NCI-H2107 (cell line): Measurements from ENCODE around the gene CD79B.

ENCODE experiments used
- DNase-seq: peaks from one replicate; lab custom pipeline; 2025; lab: John Stamatoyannopoulos, UW

The CD79B gene

DNA sequence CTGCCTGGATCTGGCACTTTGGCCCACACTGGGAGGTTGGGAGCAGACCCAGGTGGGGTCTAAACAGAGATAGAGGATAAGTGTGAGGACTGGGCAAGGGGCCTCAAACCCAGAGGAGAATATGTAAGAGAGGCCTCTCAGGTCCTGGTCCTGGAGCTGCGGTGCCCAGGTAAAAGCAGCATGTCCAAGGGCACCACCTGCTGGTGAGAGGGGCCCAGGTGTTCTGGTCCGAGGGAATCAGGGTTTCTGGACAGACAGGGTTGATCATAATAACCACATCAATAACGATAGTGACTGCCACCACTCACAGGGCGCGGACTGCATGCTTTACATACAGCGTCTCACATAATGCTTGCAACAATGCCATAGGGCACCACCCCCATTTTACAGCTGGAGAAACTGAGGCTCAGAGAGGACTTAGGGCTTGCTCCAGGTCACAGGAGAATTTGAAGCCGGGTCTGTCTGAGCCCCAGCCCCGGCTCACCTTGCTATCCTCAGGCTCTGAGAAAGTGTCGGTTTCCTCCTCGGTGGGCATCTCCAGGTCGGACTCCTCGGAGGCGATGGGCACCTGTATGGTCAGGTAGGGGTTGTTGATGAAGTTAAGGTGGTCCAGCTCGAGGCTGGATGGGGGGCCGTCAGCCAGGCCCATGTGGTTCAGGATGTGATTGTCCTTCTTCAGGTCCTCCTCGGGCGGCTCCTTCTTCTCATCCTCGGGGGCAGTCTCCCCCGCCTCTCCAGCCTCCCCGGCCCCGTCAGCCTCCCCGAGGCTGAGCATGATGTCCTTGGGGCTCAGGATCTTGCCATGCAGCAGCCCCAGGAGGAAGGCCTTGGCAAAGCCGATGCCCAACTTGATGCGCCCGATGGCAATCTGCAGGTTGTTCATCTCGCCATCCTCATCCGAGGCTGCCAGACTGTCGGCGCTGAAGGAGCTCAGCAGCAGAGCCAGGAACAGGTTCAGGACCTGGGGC lies 19.1 kb upstream of the CD79B start:
- DNase-seq, result no peak

DNA sequence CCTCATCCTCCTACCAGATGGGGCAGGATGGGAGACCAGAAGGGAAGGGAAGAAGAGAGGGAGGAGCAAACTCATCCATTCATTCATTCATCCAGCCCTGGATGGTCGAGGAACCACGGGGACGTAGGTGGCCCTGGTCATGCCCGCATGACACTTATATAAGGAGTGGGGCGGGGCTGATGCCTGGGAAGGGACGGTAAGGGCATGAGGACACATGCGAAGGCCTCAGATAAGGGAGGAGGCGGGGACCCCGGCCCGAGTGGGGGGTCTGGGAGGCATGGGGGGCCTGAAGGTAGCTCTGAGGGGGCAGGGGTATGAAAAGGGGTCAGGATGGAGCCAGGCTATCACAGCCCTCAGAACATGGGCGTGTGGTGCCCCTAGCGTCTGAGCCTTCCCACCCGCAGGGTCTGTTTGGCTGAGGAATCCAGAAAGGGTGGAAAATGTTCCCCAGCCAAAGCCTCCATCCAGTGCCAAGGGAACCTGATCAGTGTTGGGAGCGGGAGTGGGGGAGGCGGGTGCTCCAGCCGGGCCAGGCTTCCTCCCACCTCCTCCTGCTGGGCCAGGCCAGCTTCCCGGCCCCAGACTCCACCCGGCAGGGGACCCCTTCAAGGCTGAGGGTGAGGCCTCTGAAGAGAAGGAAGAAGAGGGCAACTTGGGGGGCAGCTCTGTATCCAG lies 17.6 kb upstream of the CD79B start:
- DNase-seq, result no peak

DNA sequence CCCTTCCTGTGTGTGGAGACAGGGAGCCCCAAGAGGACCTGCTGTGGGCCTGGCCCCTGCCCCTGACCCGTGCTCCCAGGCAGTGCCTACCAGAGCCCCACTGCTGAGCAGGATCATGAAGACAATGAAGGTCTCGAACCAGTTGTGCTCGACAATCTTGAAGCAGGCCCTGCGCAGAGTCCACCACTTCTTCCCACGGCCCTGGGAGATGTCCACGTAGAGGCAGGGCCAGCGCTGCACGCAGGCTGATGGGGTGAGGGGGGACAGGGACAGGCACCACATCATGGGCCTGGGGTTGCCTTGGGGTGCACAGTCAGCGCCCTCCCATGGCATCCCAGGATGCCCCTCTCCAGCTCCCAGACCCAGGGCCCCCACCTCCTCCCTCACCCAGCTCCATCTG lies 16.4 kb upstream of the CD79B start:
- DNase-seq, result no peak

- no peak for DNase-seq
These were observed 15.7 kb upstream of the CD79B start for GRCh38 chr17:63947711-63948330.

GRCh38 chr17:63946440-63947363 lies 14.6 kb upstream of the CD79B start:
- DNase-seq, result no peak

- no peak for DNase-seq
These were observed 13.8 kb upstream of the CD79B start for GRCh38 chr17:63945784-63946439.

- no peak for DNase-seq
These were observed 12.8 kb upstream of the CD79B start for GRCh38 chr17:63944736-63945499.

DNA sequence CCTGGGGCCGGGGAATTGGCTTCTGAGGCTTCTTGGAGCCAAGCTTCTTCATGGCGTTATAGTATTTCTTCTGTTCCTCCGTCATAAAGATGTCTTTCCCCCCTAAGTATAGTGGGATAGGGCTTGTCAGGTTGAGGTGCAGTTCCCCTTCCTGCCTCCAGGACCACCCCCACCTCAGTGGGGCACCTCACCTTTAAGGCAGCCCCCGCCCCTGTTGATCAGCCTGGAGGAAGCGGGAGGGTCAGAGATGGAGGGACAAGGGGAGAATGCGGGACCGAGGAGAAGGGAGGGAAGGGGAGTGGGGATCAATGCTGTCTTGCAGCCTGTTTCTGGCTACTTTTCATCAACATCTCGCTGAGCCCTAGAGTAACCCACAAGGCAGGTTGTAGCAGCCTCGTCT lies 11.6 kb upstream of the CD79B start:
- DNase-seq, result no peak

- DNase-seq, result no peak
These were observed 10.3 kb upstream of the CD79B start for GRCh38 chr17:63942309-63942985.

GRCh38 chr17:63941751-63942150 lies 9.6 kb upstream of the CD79B start:
- no peak for DNase-seq

DNA sequence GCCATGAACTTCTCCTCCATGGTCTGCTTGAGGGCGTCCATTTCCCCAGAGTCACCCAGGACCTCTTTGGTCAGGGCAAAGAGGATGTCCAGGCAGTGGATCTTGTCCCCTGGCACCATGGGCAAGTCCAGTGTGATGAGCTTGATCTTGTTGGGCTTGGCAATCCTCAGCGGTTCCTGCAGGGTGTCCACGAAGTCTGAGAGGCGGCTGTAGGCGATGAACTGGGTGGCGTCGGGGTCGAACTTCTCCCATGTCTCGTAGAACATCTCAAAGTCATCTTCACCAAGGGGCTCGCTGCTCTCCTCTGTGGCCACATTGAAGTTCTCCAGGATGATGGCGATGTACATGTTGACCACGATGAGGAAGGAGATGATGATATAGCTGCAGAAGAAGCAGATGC lies 9.0 kb upstream of the CD79B start:
- DNase-seq, result no peak

- DNase-seq, result no peak
These were observed 8.5 kb upstream of the CD79B start for GRCh38 chr17:63940584-63940983.

GRCh38 chr17:63939884-63940283 lies 7.8 kb upstream of the CD79B start:
- no peak for DNase-seq

DNA sequence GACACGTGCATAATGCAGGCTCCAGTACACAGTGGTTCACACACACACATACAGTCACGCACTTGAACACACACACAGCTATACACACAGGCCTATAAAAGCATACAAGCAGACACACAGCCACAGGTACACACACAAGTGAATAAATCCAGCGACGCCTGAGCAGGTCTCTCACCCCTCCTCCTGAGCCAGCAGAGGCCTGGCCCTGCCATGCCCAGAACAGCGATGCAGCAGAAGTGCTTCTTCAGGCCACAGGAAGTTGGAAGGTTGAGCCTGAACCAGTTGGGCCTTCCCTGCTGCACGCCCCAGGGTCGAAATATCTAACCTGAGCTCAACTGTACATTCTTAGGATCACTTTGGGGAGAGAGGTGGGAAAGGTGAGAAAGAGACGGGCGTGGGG lies 7.3 kb upstream of the CD79B start:
- no peak for DNase-seq

DNA sequence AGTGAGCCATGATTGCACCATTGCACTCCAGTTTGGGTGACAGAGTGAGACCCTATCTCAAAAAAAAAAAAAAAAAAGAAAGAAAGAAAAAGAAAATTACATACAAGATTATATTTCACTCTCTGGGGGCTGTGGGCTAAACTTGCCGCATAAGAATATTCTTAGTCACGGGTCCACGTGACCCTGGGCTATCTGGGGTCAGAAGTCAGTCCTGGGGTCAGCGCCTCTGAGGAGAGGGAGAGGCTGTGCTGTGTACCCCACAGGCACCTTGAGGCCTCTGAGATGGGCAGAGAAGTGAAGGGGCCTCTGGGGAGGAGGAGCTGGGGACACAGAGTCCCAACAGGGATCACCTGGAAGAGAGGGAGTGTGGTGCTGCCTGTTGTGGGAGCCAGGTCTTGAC lies 5.8 kb upstream of the CD79B start:
- no peak for DNase-seq

GRCh38 chr17:63937319-63937718 lies 5.2 kb upstream of the CD79B start:
- no peak for DNase-seq

GRCh38 chr17:63934183-63935112 lies 2.3 kb upstream of the CD79B start:
- DNase-seq, result no peak

DNA sequence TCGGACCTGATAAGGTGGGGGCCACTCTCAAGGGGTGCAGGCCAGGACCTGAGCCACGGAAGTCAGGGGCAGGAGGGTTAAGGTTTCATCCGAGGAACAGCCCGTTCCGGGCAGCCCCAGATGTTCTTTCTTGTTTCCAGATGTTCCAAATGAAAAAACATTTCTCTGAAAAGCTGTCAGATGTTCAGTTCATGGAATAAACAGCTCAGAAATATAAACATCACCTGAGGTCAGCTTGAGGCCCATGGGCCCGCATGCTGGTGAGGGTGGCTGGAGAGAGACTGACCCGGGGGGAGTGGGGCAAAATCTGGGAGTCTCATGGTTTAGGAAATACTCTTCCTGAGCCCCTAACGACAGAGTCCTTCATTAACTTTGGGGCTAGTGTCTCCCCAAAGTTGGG lies 1.5 kb upstream of the CD79B start:
- no peak for DNase-seq

DNA sequence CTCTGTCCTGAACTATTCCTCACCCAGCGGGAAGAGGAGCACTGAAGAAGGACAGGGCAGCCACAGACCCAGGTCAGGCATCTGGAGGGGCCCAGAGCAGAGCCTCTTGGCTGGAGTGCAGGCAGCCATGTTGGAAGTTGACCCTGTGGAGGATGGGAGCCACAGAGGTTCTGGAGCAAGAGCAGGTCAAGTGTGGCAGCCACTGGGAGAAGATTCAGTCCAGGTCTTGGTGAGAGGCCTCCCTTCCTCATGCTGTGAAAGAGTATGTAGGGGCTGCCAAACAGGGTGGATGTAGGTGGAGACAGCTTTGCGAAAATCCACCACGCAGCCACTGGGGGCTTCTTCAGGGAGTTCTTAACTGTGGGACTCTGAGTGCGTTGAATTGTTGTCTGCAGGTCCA lies 590 bp upstream of the CD79B start:
- no peak for DNase-seq
